GM18519 (cell line): ENCODE results near the gene MAPK14.
"Not testable (repeated sequence)": the region's sequence is repeated elsewhere in the genome, so short reads cannot be mapped to it uniquely, and the experiment has no call there.

Experiments used
- ATAC-seq: cut with Tn5 transposase; IDR thresholded peaks from one replicate; pipeline ENCODE4 v1.9.1; 2021; ENCODE audit warnings: mild to moderate bottlenecking, moderate library complexity; ENCODE audit not compliant: unreplicated experiment, low FRiP score

The MAPK14 gene

DNA sequence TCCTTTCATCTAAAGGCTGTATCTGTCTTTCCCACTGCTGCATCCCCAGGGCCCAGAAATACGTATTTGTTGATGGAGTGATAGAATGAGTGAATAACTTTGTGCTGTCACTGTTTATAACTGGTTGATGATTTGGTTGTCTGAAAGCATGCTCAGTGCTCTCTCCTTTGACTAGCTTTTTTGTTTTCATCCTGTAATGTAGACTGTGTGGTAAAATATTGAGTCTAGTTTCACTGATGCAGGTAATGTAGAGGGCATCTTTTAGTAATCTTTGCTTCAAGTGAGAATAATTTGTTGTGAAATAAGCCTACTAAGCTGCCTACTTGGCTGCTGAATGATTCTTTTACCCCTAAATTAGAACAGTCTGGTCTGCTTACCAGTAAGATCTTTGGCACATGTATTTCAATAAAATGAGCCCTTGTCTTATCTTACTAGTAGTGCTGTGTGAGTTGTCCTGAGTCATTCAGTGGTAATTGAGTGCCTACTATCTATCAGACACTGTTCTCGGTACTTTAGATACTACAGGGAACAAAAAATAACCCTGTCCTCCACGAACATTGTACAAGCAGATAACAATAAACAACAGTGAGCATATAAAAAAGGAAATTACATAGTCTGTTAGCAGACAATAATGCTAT, 39.9 kb downstream of the MAPK14 start:
- ATAC-seq = no peak

DNA sequence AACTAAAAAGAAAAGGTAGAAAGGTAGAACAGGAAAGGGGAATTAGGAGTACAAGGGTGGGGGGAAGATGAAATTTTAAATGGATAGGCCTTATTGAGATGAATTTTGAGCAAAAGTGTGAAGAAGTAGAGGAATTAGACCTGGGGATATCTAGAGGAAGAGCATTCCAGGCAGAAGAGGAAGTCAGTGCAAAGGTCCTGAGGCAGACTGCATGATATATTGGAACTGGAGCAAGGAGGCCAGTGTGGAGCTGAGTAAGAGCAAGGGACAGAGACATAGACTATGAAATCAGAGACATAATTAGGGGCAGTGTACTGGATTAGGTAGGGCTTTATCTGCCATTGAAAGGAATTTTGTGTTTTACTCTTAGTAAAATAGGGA, 40.4 kb downstream of the MAPK14 start:
- ATAC-seq = no peak

DNA sequence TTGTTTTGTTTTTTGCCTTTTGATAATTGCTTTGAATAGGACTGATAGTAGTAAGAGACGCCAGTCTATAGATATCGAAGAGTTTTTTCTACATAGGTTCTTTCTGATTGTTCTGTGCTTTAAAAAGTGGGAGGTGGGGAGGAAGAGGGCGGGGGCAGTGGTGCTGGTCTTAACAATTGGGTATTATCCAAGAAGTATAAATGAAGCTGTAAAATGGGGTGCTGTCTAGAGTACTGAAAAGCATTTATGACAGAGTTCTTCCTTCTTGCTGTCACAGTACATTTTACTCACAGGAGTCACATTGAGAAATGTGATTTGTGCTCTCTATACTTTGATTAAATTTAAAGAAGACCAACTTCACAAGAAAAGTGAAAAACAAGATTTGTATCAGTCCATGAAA, 41.0 kb downstream of the MAPK14 start:
- no peak for ATAC-seq

DNA sequence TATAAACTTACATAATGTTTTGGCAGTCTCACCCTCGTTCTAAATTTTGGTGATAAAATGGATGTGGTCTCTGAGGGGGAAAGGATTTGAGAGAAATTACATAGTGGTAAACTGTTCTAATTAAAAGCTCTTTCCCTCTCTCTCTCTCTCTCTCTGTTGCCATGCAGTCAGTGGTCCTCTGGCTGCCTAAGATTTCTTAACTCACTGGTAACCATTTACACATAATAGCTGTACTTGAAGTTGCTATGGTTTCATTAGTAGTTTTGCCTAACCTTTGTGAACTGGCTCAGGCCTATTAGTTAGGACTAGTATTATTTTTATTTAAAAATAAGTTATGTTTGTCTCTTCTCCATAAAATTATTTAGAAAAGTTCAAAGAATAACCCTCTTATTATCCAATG, 42.0 kb downstream of the MAPK14 start:
- no peak for ATAC-seq

DNA sequence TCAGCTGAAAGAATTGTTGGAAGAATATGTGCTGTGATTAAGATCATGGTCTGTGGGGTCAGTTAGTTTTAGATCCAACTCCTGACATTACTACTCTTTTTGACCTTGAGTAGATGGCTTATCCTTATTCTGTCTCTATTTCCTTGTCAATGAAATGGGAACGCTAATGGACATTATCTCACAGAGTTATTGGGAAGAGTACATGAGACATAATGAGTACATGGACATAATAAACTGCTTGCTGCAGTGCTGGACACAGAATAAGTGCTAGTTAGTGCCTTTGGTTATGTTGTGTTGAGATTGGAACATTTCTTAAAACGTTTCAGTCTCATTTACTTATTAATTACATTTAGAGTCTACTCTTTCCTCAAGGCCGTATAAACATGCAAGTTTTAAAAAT, 42.6 kb downstream of the MAPK14 start:
- no peak for ATAC-seq

DNA sequence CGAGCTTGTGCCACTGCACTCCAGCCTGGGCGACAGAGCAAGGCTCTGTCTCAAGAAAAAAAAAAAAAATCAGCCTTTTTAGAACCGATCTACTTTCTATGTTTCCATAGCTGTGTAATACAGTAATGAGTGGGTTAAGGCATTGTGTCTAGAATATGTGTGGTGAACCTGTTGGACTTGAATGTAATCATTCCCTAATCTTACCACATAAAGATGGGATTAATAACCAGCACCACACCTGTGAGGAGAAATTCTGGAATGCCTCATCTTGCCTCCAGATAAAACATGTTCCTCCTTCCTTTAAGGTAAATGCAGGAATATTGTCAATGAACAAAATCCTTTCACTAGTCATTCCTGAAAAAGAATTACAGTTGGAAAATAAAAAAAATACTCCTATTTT, 43.7 kb downstream of the MAPK14 start:
- ATAC-seq = no peak

DNA sequence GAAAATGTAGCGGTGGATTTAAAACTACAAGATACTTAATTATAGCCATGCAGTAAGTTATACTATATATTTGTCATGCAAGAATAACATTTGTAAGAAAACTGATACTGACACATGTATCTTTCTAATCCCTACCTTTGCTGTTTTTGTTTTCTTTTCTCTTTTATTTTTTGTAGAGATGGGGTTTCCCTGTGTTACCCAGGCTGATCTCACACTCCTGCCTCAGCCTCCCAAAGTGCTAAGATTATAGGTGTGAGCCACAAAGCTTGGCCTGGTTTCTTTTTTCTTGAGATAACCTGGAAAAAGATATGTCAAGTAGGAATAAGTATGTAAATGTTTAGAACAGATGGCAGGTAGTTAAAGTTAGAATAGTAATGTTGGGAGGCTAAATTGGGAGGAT, 44.1 kb downstream of the MAPK14 start:
- ATAC-seq = no peak

DNA sequence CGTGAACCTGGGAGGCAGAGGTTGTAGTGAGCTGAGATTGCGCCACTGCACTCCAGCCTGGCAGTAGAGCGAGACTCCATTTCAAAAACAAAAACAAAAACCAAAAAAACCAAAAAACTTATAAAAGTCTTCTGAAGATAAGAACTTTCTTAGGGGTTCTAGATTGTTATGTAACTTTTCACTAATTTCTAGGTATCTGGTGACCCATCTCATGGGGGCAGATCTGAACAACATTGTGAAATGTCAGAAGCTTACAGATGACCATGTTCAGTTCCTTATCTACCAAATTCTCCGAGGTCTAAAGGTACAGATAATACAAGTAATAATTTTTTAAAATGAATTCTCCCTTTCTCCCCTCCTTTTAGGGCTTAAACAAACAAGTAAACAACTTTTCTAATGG, 45.1 kb downstream of the MAPK14 start:
- no peak for ATAC-seq

DNA sequence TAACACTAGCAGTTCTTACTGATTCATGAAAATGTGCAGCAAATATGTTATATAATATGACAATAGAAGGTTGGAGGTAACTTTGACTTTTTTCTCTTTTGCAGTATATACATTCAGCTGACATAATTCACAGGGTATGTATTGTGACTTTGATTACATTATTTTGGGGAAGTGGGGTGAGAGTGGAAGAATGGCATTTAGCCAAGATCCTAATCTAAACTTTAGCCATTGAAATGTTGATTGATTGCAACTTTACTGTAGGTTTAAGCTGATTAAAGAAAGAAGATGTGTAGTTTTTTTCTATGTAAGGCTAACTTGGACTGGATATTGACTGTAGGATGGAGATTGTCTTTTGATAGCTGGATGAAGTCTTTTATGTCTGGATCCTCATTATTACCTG, 46.0 kb downstream of the MAPK14 start:
- ATAC-seq = no peak

DNA sequence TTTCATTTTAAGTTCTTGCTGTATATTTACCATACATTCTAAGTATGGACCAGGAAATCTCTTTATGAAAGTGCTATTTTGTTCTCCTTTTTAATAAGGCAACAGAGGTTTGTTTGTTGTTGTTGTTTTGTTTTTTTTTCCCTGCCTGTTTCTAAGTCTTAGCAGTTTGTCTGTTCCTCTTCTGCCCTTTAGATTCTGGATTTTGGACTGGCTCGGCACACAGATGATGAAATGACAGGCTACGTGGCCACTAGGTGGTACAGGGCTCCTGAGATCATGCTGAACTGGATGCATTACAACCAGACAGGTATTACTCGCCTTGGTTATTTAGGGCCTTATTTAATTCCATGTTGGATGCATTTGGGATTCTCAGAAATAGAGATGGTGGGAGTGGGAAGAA, 48.0 kb downstream of the MAPK14 start:
- no peak for ATAC-seq

DNA sequence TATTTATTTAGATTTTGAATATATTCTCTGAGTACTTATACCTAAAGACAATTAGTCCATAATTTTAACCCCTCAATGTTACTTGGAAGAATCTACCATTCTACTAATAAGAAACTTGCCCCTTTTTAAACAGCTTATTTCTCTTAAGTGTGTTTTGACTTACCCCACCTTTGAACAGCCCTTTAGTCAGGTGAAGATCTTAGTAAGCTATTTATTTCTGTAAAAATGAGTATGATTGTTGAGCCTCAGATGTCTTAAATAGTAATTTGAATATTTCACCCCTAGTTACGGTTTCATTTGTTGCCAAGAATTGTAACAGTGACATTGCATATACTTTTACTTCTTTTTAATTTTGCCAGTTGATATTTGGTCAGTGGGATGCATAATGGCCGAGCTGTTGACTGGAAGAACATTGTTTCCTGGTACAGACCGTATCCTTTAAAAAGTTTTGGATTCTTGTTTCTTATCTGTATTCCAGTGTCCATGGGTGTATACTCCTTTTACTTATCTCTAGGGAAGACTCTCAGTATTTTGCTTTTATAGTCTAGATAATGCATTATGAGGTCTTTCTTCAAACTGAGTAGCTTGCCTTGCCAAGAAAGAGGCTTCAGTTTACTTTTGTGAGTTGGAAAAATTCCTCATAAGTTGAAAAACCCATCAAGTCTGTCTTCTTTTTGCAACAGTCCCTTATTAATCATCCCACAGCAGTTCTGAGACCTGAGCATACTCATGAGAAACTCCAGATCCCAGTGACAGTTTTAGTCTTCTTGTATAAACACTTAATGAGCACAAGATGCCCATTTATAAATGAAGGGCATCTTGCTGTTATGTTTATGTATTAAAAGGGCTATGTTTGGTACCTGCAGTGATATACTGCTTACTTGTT, 48.8 kb downstream of the MAPK14 start:
- no peak for ATAC-seq

DNA sequence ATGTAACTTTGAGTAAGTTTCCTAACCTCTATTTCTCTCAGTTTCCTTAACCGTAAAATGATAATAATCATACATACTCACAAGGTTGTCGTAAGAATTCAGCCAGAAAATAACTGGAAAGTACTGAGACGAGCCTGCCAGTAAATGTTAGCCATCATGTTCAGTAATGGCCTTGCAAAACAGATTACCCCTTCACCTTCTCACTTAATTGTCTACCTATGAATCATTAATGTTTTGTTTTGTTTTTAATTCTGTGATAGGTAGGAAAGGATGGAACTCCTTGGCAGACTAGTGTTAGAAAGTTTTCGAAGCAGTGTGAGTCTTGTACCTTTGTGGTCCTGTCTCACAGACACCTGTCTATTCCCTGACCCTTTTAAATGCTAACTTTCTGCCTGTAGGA, 50.6 kb downstream of the MAPK14 start:
- no peak for ATAC-seq

DNA sequence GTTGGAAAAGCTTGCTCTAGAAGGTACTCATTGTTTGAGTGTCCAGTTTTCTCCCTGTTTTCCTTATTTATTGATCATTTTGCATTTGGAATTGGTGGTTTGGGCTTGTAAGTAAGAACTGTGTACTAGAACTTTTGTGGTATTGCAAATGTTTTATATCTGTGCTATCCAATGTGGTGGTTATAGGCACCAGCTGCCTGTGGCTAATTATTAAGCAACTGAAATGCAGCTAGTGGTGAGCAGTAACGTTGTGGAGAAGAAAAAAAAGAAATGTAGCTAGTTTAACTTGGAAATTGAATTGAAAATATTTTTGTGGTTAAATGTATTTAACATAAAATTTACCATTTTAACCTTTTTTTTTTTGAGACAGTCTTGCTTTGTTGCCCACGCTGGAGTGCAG, 52.0 kb downstream of the MAPK14 start:
- ATAC-seq = no peak

DNA sequence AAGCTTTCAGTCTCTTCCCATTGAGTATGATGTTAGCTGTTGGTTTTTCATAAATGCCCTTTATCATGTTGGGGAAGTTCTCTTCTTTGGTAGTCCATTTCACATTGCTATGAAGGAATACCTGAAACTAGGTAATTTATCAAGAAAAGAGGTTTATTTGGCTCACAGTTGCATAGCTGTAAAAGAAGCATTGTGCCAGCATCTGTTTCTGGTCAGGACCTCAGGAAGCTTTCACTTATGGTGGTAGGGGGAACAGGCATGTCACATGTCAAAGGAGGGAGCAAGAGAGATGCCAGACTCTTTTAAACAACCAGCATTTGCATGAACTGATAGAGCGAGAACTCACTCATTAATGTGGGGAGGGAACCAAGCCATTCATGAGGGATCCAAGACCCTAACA, 54.7 kb downstream of the MAPK14 start:
- no peak for ATAC-seq

DNA sequence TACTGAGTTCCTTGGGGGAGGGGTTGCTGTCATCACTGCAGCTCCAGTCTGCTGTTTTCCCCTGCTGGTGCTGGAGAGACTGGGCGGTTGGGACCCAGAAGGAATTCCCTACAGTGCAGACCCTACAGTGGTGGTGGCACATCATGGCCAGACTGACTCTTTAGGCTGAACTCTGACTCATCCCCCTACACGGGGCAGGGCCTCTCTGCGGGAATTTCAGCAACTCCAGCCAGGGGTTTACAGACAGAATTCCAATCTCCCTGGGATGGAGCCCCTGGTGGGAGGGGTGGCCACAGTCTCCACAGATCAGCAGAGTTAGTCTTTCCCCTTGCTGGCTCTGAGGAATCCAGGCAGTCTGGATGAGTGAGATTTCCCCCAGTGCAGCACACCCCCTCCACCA, 55.8 kb downstream of the MAPK14 start:
- no peak for ATAC-seq

DNA sequence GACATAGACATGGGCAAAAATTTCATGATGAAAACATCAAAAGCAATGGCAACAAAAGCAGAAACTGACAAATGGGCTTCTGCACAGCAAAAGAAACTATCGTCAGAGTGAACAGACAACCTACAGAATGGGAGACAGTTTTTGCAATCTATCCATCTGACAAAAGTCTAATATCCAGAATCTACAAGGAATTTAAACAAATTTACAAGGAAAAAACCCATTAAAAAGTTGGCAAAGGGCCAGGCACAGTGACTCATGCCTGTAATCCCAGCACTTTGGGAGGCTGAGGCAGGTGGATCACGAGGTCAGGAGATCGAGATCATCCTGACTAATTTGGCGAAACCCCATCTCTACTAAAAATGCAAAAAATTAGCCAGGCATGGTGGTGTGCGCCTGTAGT, 60.6 kb downstream of the MAPK14 start:
- ATAC-seq = not testable (repeated sequence)

DNA sequence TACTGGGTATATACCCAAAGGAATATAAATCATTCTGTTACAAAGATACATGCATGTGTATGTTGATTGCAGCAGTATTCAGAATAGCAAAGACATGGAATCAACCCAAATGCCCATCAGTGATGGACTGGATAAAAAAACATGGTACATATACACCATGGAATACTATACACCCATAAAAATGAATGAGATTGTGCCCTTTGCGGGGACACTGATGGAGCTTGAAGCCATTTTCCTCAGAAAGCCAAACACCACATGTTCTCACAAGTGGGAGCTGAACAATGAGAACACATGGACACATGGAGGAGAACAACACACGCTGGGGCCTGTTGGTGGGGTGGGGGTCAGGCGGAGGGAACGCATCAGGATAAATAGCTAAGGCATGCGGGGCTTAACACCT, 61.4 kb downstream of the MAPK14 start:
- ATAC-seq = no peak

DNA sequence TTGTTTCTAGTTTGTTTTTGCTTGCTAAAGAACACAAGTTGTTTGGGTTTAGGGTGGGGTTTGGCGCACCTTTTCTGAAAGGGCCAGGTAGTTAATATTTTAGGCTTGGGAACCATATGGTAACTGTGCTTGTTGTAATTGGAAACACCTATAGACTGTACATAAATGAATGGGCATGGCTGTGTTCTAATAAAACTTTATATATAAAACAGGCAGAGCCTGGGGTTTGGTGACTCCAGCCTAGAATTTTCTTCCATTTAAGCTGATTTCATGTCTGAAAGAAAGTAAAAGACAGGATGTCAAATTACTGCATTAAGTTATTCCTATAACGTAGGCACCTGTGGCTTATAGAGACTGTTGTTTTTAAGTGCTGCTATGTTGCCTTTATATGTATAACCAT, 66.6 kb downstream of the MAPK14 start:
- ATAC-seq = no peak

DNA sequence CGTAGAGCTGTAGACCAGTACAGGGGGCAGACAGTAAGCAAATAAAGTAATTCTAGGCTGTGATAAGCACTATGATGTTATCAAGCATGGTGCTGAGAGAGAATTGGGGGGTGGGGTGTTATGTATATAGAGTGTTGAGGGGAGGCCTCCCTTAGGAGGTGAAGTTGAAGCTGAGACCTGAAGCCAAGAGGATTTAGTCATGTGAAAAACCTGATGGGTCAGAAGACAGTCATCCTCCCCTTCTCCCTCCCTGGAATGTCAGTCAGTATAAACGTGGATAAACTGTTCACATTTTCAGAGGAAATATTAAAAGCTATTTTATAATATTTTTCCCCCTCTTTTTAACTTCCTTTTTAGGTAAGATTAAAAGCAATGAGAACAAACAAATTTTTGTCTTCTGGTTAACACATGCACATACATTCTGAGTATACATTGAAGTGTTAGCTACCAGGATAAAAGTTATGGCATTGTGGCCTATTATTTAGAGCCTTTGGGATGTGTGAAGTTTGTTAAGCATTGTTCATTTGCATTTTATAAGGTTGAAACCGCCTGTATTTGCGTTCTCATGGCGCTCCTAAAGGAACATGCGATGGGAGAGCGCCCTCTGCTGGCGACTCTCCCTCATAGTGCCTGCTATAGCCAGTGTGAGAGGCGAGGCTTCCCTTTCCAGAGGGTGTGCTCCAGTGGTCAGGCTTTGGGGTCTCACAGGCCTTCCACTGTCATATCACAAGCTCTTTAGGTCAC, 67.3 kb downstream of the MAPK14 start:
- ATAC-seq = no peak

DNA sequence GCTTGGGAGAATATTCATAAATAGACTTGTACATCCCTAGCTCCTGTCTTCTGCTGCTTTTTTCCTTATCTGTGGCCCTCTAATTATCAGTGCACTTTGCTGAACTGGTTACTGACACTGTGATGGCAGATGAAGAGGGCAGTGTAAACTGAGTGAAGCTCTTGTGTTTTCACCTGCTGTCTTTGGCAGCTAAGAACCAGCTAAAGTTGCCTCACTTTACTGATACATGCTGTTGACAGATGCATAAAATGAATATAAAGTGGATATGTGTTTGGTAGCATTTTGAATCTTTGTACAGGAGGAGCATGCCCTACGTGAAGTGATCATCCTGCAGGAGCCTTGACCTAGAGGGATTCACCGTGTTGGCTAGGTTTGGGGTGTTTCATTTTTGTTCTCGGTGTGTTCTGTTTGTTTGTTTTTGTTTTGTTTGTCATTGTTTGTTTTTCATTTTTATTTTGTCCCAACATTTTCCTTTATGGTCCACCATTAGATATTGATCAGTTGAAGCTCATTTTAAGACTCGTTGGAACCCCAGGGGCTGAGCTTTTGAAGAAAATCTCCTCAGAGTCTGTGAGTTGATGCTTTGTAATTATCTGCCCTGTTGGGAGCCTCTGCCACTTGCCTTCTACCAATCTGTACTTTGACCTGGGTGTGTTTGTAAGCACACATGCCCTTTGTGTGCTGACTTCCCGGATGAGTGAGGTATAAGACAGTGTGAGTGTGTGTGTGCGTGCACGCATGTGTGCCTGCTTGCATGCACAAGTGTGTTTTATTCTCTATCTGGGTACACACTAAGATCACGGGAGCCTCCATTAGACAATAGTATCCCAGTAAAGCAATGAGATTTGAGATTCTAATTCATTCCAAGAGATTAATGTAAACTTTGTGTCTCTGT, 68.1 kb downstream of the MAPK14 start:
- ATAC-seq = no peak
